Stimulated activated CD4-positive, alpha-beta T cell treated with anti-CD3 and anti-CD28 coated beads, Interleukin-4, amount 100 ng/mL, for 24 hours (primary cell): Measurements from ENCODE around the gene KRTAP27-1.

ENCODE experiments used
- DNase-seq: peaks from one replicate; pipeline ENCODE4 v3.0.0-alpha.2; 2020

Gene KRTAP27-1, protein sequence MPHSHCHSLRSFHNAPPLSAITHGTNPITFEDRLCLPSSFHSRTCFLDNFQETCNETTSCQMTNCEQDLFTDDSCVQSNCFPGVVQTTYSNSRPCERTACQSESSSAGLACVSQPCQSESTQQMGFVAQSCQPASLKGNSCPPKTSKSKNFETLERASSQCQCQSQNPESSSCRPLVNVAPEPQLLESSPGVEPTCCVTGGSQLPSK

DNA sequence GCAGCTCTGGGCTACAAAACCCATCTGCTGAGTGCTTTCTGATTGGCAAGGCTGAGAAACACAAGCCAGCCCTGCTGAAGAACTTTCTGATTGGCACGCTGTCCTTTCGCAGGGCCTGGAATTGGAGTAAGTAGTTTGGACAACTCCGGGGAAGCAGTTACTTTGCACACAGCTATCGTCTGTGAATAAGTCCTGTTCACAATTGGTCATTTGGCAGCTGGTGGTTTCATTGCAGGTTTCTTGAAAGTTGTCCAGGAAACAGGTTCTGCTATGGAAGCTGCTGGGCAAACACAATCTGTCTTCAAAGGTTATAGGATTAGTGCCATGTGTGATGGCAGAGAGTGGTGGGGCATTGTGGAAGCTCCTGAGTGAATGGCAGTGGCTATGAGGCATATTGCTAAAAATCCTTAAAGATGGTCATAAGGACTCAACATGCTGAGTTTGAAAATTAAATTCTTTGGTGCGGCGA, at the start of gene KRTAP27-1:
TSS of gene KRTAP27-1 (minus strand) at position 419 of the 469 bp plus-strand sequence. CDS start at position 393, 26 bp downstream.
- no peak for DNase-seq

DNA sequence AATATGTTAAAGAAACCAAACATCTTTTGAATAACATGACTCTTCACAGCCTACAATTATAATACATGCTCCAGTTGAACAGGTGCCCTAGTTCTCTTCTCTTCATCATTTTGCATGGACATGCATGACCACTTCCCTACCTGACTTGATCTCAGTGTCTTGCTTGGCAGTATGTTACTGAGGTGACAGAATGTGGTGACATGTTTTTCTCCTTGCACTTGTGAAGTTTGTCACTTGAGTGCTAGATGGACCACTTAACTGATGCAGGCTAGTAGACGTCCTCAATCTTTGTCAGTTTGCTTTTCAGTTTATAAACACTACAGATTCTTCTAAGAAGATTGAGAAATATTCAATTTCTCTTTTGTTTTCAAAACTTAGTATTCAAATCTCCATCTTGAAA, 44.7 kb upstream of the KRTAP27-1 start:
- no peak for DNase-seq

DNA sequence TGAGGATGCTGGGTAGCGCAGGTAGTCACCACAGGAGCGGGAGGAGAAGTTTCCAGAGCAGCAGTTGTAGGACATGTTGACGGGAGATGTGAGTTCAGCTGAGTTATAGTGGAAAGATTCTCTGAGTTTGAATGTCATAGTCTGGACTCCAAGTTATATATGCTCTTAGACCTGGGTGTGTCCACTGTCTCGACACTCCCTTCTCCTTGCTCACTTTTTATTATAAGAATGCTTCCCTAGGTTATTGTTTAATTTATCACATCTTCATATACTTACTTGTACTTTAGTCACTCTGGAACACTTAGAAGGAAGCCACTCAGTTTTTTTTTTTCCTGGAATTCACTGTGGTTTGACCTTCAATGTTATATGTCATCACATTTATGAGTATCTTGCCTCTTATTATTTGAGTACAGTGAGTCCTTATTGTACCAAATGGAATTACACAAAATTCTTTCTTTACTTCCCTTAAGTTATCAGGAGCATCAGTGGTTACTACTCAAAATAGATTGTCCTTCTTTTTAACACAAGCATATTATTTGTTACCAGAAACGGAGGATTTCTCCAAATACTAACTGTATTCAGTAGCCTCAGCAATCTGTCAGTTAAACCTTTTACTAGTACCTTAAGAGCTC, 34.8 kb upstream of the KRTAP27-1 start, which contains the start of gene KRTAP13-2:
TSS of gene KRTAP13-2 (minus strand) at position 133 of the 632 bp plus-strand sequence. CDS start at position 75, 58 bp downstream.
- no peak for DNase-seq

DNA sequence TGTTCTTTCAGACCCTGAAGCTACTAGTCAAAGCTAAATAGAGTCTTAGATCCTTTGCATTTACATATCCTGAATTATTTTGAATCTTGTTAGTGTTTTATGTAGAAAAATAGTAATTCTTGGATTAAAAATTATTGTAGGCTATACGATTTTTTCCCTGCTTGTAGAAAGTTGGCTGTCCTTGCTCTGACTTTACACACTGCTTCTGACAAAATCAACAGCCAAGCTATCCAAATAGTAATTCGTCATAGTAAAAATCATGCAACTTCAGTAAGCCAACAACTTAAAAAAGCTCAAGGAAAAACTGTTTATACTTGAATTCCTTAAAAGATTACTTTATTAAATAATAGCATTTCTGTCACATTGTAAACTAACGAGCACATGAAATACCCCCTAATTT, 18.4 kb upstream of the KRTAP27-1 start:
- no peak for DNase-seq

DNA sequence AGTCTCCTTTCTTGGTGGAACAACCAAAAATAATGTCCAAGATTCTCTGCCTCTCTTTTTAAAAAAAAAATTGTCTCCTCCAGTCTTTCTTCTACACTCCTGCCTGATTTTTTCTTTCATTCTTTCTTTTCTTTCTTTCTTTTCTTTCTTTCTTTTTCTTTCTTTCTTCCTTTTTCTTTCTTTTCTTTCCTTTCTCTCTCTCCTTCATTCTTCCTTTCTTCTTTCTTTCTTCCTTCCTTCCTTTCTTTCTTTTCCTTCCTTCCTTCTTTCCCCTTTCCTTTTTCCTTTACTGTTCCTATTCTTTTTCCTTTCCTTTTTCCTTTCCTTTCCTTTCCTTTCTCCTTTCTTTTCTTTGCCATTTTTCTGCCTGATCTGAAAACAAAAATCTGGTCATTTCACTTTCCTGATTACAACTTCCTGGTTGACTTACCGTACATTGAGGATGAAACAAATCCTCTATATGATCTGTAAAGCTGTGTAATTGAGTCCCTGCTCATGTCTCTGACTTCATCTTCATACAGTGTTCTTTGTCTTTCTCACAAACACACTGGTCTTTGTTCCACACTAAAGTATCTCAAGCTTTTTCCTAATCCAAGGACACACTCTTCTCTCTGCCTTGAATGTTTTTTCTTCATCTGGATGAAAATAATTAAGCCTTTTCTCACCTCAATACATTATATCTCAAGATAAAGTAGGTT, 17.0 kb upstream of the KRTAP27-1 start:
- no peak for DNase-seq

DNA sequence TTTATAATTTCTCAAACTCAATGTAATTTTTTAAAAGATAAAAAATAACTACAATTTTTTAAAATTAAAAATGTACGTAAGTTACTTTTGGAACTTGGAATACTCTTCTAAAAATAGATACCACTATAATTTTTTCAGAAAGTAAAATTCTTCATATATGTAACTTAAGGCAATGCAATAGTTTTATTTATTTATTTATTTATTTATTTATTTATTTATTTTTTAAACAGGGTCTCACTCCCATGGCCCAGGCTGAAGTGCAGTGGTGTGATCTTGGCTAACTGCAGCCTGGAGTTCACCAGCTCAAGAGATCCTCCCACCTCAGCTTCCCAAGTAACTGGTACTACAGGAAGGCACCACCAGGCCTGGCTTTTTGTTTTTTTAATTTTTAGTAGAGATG, 14.0 kb upstream of the KRTAP27-1 start:
- DNase-seq = no peak

DNA sequence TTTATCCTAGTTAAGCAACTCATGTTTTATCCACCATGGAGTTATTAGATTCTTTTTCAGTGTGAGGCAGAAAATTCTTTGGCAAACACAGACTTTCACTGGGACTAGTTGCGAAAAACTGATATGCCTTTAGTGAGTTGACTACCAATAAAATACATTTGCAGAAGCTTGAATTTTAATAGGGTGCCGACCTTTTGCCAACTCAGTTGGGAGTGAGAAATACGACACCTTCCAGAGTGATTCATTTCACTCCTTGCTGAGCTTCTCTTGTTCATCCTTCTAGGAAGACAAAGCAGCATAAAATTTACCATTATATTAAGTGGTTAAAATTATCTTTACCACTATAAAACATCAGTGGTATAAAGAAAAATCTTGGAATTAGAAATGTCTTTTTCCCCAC, 12.1 kb upstream of the KRTAP27-1 start:
- no peak for DNase-seq

DNA sequence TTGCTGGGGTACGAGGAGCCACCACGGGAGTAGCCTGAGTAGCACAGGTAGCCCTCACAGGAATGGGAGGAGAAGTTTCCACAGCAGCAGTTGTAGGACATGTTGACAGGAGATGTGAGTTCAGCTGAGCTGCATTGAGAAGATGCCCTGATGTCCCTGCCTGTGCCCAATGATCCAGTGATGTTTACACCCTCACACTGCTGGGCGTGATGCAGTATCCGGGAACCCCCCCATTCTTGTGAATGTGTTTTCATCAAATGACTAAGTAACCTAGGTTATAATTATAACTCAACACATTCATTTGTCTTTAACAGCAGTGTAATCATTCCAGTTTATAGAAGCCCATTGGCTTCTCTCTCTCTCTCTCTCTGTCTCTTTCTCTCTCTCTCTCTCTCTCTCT, 11.0 kb upstream of the KRTAP27-1 start, which contains the start of gene KRTAP23-1:
TSS of gene KRTAP23-1 (minus strand) at position 101 of the 400 bp plus-strand sequence. CDS start at position 101, 0 bp downstream.
- no peak for DNase-seq

DNA sequence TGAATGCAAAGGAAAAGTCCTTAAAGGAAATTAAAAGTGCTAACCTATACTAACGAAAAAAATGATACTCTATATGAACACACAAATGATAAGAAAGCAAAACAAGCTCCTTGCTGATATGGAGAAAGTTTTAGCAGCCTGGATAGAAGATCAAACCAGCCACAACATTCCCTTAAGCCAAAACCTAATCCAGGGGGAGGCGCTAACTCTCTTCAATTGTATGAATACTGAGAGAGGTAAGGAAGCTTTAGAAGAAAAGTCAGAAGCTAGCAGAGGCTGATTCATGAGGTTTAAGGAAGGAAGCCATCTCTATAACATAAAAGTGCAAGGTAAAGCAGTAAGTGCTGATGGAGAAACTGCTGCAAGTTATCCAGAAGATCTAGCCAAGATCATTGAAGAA, 7.5 kb upstream of the KRTAP27-1 start:
- DNase-seq = no peak

DNA sequence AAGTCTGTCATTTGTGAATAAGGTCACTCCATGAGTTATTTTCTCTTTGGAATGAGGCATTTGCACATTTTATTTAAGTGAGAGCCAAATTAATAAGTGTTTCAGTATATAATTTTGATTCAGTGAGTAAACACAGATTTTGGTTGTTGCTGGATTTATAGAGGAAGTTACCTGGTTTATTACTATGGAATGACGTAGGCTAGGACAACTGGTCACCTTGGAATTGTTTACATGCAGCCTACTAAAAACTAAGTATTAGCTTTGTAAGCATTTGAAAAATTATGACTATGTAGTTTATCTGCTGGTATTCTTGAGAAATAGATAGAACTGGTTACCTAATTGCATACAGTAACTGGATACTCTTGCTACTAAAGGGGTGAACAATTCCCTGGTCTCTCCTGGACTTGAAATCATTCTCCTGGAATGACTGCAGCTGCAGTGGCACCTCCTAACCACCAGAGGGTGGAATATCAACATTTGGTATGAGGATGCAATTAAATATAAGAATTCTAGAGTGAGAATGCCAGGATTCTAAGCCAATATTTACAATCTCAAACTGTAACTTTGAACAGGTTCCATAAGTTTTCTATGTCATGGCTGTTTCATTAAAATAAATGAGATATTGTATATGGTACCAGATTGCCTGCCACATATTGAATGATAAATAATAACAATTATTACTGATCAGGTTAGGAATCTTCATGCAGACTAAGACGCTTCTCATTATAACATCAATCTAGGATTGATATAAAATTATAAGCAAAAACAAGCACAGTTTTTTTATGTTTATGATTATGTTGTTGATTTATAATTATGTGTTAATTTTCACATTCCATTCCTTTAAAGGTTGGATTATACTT, 3.5 kb upstream of the KRTAP27-1 start:
- DNase-seq = peak; percentile 29

DNA sequence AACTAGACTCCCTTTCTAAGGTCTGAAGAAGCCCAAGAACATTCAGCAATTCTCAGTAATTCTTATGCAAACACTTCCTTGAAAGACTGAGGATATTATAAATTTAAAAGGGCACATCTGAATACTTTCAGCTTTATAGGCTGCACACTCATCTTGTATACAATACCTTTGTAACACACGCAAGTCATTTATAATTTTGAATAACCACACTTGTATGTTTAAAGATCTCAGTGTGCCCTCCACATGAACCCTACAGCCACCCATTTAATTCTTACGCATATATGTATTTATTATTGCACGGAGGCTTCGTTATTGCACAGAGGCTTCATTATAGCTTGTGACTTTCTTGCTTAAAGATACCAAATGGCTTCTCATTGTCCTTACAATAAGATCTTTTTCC, 1.2 kb upstream of the KRTAP27-1 start:
- DNase-seq = no peak

DNA sequence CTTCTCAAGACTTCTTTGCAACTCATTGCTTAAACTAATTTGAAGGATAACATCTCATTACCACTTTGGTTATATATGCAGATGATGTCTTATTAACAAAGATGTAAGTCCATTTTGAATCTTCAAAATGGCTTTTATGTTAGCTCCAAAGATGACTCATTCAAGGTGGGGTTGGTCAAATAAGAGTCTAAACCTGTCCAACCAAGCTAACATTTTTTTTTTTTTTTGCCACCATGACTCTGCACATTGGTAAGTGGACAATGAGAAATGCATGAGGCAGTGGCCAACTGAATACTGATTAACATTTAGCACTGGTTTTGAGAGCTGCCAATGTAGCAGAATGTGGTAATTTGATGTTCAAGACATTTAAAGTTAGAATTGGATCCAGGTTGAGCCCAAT, 278 bp upstream of the KRTAP27-1 start:
- DNase-seq = no peak

DNA sequence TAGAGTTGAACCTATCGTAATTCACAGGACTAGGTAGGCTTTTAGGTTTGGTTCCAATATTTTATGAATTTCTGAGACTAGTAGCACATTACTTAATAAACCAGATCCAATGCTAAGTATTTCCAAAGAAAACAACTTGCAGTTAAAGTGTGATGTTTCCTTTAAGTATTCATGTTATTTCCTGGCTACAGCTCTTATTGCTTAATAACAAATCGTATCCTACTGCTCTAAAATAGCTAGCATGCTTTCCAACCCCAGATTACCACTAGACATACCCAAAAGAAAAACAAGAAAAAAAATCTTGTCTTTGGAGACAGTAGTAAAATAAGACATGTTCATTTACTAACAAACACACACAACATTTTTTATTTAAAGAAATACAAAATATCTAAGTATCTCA, 898 bp downstream of the KRTAP27-1 start:
- no peak for DNase-seq

DNA sequence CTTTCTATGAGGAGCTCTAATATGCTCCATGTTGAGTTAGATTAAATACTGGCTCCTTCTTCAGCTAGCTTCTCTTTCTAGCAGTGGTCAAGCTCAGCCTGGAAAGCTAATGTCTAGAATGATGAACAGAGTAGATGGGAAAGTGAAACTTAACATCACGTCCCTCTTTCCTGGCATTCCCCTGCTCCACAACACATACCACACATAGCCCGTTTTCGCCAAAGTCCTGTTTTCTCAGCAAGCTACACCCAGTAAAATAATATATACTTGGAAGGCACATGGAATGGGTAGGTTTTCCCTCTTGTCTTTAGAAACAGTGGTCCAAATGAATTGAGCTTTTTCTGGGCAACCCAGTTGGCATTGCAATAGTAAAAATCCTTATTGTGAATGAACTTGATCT, 3.8 kb downstream of the KRTAP27-1 start:
- no peak for DNase-seq

DNA sequence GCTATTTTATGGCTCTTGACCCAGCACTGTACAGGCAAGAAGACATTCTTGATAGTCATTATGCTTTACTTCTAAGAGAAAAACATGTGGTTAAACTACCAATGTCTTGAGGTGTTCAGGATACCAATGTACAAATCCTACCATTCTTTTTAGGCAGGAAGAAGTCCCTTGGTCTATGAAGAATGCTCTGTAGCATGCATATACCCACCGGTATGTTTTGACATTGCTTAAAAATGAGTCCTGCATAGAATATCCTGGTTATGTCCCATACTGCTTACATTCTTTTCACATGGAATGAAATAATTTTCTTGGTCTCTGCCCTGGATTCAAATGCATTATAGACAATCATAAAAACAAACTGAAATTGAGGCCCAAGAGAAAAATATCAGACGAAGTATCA, 4.8 kb downstream of the KRTAP27-1 start:
- no peak for DNase-seq

DNA sequence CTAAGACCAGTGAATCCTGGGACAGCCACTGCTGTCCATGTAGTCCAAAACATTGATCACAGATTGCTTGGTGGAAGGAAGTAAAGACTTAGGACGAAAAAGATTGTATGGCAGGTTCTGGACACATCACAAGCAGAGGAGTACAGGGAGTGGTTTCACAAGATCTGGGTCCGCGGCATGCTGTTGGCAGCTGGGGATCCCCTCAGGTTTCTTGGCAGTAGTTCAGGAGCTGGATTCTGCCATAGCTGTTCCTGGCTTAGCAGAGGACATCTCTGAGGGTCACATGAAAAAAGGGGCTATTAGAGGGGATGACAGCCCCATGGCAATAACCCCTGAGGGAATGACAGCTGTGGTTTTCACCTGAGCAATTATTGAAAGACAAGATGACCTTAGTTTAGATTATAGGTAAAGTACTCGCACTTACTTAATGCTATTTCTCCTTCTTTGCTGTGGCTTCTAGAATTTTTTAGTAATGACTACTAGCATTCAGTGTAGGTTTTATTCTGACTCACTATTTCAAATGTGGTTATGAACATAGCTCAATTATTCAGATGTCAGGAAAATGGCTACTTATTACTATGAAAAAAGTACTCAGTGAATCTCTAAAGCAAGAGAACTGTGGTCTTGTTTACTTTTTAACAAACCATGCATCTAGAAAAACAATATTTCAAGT, 8.2 kb downstream of the KRTAP27-1 start:
- DNase-seq = no peak

DNA sequence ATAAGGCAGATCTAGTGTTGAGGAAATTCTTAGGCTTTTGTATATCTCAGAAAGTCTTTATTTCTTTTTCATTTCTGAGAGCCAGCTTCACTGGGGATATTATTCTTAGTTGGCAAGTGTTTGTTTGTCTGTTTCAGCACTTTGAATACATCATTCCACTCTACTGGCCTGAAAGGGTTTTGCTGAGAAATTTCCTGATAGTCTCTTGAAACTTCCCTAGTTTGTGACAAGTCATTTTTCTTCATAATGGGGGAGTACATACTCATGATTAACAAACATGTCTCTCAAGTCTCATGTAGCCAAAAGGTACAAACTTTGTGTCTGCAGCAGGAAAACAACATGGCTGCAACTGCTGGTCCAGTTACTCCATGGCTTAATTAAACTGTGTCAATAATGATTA, 11.1 kb downstream of the KRTAP27-1 start:
- no peak for DNase-seq

DNA sequence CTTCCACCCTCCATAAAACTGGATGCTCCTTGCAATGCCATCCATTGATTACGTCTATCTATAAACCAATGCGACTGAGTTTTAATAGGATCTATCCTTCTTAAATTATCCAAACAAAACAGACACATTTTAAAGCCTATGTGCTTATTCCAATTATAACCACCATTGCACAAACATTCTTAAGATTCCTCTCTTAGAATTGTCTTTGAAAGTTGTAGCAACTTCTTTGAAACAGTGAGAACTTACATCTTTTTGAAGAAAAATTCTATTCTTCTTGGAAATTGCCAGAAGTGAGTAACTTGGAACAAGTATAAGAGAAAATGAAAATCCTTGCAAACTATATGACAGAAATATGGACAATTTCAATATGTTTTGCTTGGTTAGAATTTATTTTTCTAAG, 17.3 kb downstream of the KRTAP27-1 start, which contains the start of gene KRTAP26-1:
TSS of gene KRTAP26-1 (minus strand) at position 101 of the 400 bp plus-strand sequence. CDS start 280 bp downstream, outside the sequence.
- no peak for DNase-seq

DNA sequence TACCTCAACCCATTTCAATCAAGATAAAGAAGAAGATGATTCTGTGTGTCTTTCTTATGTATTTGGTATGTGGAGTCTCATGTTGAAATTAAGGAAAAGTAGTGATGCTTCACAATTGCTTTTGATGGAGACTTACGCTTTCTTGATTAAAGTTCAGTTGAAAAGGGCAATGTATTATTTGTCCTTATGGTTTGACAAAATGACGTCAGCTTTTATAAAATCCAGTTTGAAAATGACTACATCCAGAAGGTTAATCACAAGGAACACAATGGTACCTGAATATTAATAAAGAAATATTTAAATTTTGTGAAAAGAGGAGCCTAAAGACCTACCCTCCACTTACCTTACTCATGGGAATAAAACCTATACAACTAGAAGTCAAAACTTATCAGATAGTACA, 21.8 kb downstream of the KRTAP27-1 start:
- no peak for DNase-seq

DNA sequence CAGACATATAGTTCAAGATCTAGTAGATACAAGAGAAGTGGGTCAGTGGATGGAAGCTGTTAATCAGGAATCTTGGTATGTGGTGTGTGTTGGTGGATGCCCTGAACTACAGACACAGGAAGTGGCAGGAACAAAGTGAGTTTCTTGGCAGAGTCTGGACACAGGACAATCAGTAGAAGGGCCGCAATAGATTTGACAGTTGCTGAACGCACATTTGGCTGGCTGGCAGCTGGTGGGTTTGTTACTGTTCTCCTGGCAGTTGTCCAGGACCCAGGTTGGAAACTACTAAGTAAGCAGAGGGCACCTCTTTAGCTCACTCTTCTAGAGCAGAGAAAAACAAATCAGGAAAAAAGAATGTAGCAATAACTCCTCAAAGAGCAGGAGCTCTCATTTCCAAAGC, 30.6 kb downstream of the KRTAP27-1 start:
- no peak for DNase-seq

DNA sequence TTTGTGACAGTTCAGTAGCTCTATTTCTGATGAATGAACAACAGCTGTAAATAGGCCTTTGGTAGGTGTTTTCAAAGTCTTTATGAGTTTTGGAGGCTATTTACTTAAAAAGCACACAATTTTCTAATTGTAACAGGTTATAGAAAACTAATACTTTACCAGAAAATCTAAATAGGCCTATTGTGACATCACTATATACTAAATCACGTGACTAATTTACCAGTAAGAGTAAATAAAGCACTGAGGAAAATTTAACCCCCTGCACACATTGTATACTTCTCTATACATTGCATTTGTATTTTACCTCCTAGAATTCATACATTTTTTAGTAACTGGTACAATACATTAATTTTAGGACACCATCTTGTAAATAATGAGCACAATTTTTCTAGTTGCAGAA, 32.4 kb downstream of the KRTAP27-1 start:
- no peak for DNase-seq

DNA sequence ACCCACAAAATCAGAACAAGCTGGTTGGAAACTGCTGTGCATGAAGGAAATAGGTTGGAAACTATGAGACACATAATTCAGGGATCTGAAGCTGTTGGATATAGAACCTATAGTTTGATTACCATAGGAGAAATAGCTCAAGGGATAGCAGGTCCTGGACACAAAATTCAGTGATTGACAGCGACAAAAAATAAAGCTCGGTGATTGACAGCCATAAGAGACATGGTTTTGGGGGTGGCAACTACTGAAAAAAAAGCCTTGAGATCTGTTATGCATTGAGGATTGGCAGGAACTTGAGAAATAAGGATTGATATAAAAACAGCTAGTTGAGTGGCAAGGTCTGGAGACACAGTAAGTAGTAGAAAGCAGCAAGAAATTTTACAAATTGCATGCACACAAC, 48.3 kb downstream of the KRTAP27-1 start, which contains the start of gene KRTAP25-1:
TSS of gene KRTAP25-1 (minus strand) at position 300 of the 400 bp plus-strand sequence. CDS start at position 276, 24 bp downstream.
- no peak for DNase-seq
